Testis (tissue), 3 donors: ENCODE results near the gene C2orf49. TPM values are rescaled to one million over a fixed set of nuclear protein-coding genes. Genes with fewer than 3 reads are reported as not detected.

Source experiments
- DNase-seq: peaks from one replicate; pipeline ENCODE4 v3.0.0-alpha.2; 2019
- H3K27ac ChIP-seq, 2 donors: fragments of 200-600 bp; sonication (generic); one replicate each; pipeline ENCODE4 v1.5.1; 2019
- H3K27me3 ChIP-seq: fragments of 200-600 bp; sonication (generic); one replicate; pipeline ENCODE4 v1.5.1; 2019
- H3K36me3 ChIP-seq: fragments of 200-600 bp; sonication (generic); one replicate; pipeline ENCODE4 v1.5.1; 2017; ENCODE audit warnings: low read depth; ENCODE audit errors: missing control alignments
- H3K4me1 ChIP-seq: fragments of 200-600 bp; sonication (generic); one replicate; pipeline ENCODE4 v1.5.1; 2019
- H3K4me3 ChIP-seq, 2 donors: fragments of 200-600 bp; sonication (generic); one replicate each; pipeline ENCODE4 v1.5.1; 2017 to 2019
- H3K9me3 ChIP-seq: fragments of 200-600 bp; sonication (generic); one replicate; pipeline ENCODE4 v1.5.1; 2017
- CTCF ChIP-seq, 3 experiments: fragments of 450-650 bp in 2 of 3; fragments of 200-600 bp in 1 of 3; sonication (generic) in 1 of 3; IDR thresholded peaks; one replicate each; pipeline ENCODE4 v1.5.1; 2016 to 2019; ENCODE audit warnings: antibody characterized with exemption in 3 of 3, mild to moderate bottlenecking in 2 of 3, moderate library complexity in 1 of 3
- POLR2A ChIP-seq: fragments of 450-650 bp; IDR thresholded peaks from one replicate; pipeline ENCODE4 v1.6.1; 2017; ENCODE audit warnings: antibody characterized with exemption, mild to moderate bottlenecking, moderate library complexity
- WGBS, 2 donors: methylation state at CpG; one replicate each; pipeline ENCODE4 v1.1.5; 2018; 5-methylcytosine and 5-hydroxymethylcytosine counted together
- intact Hi-C: fragments of 100-400 bp; cut with DNase I; formaldehyde crosslinking; loops from one replicate; pipeline ENCODE4 v1.15.1; 2023; ENCODE audit warnings: low total_unique reads
- polyA plus RNA-seq: library from polyadenylated mRNA; stranded (reverse); fragments of 350-450 nt; fragmentation: Illumina TruSeq; extraction: RNeasy Lipid Tissue Mini Kit (QIAGEN cat#74804); gene quantifications from one replicate; pipeline ENCODE4 v1.2.3, GENCODE V29; 2014; ENCODE audit warnings: low read depth, low replicate concordance; ENCODE audit not compliant: insufficient read depth
- total RNA-seq, 2 donors: library from RNA; depleted of rRNA; stranded (reverse); fragments of >200 nt; gene quantifications; one replicate each; pipeline ENCODE4 v1.2.3, GENCODE V29; 2016

Gene C2orf49
- total and polyA plus RNA-seq, 3 donors from 2014 or later, result 28.5 to 35.4 (median 32.6) TPM

GRCh38 chr2:105391763-105392662 lies 54.7 kb downstream of the C2orf49 start:
- Histone ChIP-seq H3K27me3 (no peaks in the 10 kb centered on the region), H3K4me1 (peaks cover 15% of the 10 kb centered on the region), H3K4me3 (no peak overlapping the region), H3K27ac (peak overlapping the region; percentile 44), H3K36me3 (no peaks in the 10 kb centered on the region), H3K9me3 (no peaks in the 10 kb centered on the region)
- intact Hi-C loops, result no loop called here
- DNase-seq, result peak; percentile 9
- TF ChIP-seq POLR2A (no peak), CTCF (IDR thresholded peaks at IDR 0.05) (no peak)
- WGBS, 2 donors, result 75 to 78% methylated on average over 9 of the region's 9 CpGs

GRCh38 chr2:105393373-105394055 lies 56.2 kb downstream of the C2orf49 start:
- peak; percentile 40 for DNase-seq
- TF ChIP-seq CTCF (IDR thresholded peaks at IDR 0.05) (no peak), POLR2A (no peak)
- 60 to 66% methylated on average over 13 of the region's 13 CpGs for WGBS, 2 donors
- H3K36me3 ChIP-seq, result no peaks in the 10 kb centered on the region
- peak overlapping the region; percentile 39 to 94 for H3K27ac ChIP-seq
- intact Hi-C loops, result no loop called here
- H3K4me3 ChIP-seq, result peak overlapping the region in 1 of 2 donors; percentile 88
- H3K9me3 ChIP-seq, result no peaks in the 10 kb centered on the region
- H3K4me1 ChIP-seq, result peaks cover 6% of the 10 kb centered on the region
- no peaks in the 10 kb centered on the region for H3K27me3 ChIP-seq

- Histone ChIP-seq H3K36me3 (no peaks in the 10 kb centered on the region), H3K9me3 (no peaks in the 10 kb centered on the region), H3K4me1 (peaks cover 4% of the 10 kb centered on the region), H3K27me3 (no peaks in the 10 kb centered on the region), H3K4me3 (peak overlapping the region; percentile 88 to 93), H3K27ac (peak overlapping the region; percentile 85 to 94)
- intact Hi-C loops, result no loop called here
- WGBS, 2 donors, result 72 to 78% methylated on average over 12 of the region's 12 CpGs
- TF ChIP-seq CTCF (IDR thresholded peaks at IDR 0.05) (no peak), POLR2A (no peak)
- peak; percentile 11 for DNase-seq
Observed at GRCh38 chr2:105394951-105395611, 57.7 kb downstream of the C2orf49 start.

- 50 to 63% methylated on average over 7 of the region's 7 CpGs for WGBS, 2 donors
- H3K36me3 ChIP-seq, result no peaks in the 10 kb centered on the region
- DNase-seq, result peak; percentile 17
- H3K27ac ChIP-seq, result peak overlapping the region; percentile 85 to 94
- H3K9me3 ChIP-seq, result no peaks in the 10 kb centered on the region
- no peaks in the 10 kb centered on the region for H3K27me3 ChIP-seq
- H3K4me1 ChIP-seq, result no peaks in the 10 kb centered on the region
- TF ChIP-seq POLR2A (no peak), CTCF (IDR thresholded peaks at IDR 0.05) (no peak)
- peak overlapping the region; percentile 88 to 93 for H3K4me3 ChIP-seq
- intact Hi-C loops, result no loop called here
Observed at GRCh38 chr2:105395691-105396090, 58.4 kb downstream of the C2orf49 start.
